Colon (tissue), 2 donors: ENCODE results near the gene GAGE12J.
A peak's percentile ranks its signal among the peaks of the same experiment; 100 is the strongest.
"Not testable (repeated sequence)": the region's sequence is repeated elsewhere in the genome, so short reads cannot be mapped to it uniquely, and the experiment has no call there.

ENCODE experiments used
- FAIRE-seq: peaks from 2 replicates; lab custom pipeline; 2012; peaks lifted over from hg19 to GRCh38; lab: Jason Lieb, UNC
- donor health status: control.
- donor health status: control.

Gene GAGE12J, protein sequence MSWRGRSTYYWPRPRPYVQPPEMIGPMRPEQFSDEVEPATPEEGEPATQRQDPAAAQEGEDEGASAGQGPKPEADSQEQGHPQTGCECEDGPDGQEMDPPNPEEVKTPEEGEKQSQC

DNA sequence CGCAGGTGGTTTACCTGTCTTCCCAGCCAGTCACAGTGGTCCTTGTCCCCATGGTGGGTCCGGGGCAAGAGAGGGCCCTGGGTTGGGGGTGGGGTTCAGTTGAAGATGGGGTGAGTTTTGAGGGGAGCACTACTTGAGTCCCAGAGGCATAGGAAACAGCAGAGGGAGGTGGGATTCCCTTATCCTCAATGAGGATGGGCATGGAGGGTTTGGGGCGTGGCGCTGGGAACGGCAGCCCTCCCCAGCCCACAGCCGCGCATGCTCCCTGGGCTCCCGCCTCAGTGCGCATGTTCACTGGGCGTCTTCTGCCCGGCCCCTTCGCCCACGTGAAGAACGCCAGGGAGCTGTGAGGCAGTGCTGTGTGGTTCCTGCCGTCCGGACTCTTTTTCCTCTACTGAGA is at the start of gene GAGE12J:
Gene GAGE12J, plus strand, starts transcription at position 301 of the 400 bp plus-strand sequence. CDS start 1,157 bp downstream, outside the sequence.
- FAIRE-seq: not testable (repeated sequence)

DNA sequence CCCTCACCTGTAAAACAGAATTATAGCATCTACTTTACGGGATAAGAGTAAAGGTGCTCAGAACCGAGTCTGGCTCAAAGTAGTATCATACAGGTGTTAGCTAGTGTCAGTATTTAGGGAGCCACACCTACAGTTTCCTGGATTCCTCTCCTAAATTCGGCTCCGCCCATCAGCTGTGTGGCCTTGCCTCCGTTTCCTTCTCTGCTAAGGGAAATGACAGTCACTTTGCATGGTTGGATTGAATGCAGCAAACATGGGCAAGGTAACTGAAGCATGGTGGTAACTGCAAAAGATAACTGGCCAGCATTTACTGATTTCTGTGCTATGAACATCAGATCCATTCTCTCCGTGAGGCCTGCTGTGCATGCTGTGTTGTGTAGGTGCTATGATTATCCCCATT is 49.4 kb upstream of the GAGE12J start:
- FAIRE-seq: no peak

DNA sequence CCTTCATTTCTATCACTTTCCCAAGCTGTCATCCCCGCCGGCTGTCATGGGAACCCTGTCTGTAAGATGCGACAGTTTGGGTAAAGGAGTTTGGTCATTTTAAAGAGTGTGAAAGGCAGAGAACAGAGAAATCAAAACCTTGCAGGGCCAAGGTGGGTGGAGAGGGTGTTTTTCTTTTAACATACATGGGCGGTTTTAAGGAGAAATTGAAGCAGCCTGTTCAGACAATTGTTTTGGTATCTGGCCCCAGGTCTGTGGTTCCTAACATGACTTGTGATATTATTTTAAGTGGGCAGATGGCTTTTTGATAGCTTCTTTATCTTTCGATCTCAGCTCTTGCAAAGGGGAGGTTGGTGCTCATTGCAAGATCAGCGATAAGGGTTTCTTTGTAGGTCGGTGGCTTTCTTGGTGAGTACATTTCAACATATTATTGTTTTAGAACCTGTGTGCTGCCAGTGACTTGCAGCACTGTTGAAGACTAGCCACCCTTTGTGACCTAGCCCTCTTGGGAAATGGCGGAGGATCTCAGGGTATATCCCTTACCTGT is 48.6 kb upstream of the GAGE12J start:
- no peak for FAIRE-seq

DNA sequence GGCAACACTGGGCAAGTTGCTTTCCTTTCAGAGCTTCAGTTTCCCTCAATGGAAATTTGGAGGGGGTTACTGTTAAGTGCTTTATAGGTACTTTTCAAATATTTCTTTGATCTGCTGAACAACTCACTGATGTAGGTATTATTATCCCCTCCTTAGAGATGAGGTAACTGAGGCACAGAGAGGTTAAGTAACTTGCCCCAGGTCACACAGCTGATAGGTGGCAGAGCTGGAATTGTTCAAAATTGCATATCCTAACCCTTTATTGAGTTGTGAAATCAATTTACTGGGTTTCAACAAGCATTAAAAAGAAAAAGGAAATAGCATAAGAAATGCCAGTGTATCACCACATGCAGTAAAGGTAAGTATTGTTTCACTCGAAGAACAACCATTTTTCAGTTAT is 45.6 kb upstream of the GAGE12J start:
- FAIRE-seq: no peak

DNA sequence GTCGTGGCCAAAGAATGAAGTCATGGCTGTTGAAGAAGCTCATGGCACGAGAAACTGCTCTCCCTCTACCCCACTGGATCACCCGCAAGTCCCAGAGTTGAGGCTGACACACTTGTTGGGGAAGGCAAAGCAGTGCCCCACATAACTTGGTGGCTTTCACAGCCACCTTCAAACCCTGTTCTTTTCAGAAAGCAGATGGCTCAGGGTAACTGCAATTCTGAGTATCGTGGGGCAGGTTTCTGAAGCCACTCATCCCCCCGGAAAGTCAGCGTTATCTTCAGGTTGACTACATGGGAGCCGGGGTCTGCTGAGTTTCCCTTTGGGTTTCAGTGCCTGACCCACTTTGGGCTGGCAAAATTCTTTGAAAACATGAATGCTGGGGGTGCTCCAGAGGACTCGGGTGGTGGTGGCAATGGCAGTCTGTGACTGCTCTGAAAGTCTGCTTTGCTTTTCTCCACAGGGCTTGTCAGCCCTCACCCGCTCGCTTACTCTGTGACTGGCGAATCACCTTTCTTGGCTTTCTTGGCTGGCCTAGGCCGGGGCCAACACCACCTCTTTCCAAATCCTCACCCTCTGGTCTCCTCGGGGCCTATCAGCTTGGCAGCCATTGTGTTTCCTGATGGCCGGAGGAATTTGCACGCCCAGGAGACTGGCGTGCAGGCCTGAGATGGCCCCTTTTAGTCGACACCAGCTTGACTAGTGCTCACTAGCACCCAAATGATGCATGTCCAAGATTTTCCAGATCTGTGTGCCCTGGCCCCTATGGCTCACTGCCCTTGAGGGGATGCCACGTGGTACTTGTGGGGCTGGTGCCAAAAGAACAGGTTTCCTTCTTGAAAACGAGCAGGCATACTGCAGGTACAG is 44.9 kb upstream of the GAGE12J start:
- no peak for FAIRE-seq

DNA sequence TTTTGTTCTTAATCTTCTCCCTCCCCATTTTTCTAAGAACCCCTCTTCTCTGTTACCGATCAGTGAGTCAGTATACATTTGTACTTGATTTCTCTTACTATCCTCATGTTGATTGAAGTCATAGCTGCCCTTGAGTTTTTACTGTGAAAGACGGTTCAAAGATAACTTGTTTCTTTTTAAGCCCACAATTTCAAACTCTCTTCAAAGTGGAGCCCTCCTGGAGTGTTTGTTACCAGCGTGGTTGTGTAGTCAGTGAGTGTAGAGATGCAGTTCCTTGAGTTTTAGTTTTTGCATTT is 44.4 kb upstream of the GAGE12J start:
- no peak for FAIRE-seq

DNA sequence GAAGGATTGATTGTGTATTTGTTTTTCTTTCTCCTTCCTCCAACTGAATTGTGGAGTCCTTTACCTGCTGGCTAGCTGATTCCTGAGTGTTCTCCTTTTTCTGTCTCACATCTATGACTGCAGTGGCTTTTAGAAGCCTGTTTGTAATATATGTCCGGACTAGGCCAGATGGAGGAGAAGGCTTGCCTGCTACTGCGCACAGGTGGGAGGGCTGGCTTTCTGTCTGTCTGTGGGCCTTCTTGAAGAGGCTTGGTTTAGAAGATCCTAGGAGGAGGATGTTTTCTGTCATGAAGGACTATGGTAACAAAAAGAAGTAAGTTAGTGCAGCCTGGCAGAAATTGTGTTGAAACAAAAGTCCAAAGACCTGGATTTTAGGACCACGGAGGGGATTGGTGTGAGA is 43.8 kb upstream of the GAGE12J start:
- no peak for FAIRE-seq

DNA sequence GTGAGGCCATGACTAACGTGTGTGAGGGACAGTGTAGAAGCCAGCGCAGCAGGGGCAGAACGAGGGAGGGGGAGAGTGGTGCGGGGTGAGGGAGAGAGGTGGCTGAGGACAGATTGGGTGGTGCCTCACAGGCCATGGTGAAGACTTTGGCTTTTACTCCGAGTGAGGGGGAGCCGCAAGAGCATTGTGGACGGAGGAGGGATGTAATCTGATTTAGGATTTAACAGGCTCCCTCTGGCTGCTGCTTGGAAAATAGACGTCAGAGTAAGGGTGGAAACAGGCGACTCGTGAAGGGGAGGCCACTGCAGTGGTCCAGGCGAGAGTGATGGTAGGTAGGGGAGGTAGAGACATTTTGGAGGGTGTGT is 39.2 kb upstream of the GAGE12J start:
- FAIRE-seq: no peak

DNA sequence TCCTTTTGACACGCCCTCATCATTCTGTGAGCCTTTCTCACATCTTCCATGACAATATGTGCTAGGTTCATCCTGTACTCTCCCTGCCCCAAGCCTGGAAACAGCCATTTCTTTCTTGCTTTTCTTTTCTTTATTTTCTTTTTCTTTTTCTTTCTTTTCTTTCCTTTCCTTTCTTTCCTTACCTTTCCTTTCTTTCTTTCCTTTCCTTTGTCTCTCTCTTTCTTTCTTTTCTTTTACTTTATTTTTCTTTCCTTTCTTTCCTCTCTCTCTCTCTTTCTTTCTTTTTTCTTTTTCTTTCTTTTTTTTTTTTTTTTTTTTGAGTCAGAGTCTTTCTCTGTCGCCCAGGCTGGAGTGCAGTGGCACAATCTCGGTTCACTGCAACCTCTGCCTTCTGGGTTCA is 37.6 kb upstream of the GAGE12J start:
- peak; percentile 73 for FAIRE-seq

DNA sequence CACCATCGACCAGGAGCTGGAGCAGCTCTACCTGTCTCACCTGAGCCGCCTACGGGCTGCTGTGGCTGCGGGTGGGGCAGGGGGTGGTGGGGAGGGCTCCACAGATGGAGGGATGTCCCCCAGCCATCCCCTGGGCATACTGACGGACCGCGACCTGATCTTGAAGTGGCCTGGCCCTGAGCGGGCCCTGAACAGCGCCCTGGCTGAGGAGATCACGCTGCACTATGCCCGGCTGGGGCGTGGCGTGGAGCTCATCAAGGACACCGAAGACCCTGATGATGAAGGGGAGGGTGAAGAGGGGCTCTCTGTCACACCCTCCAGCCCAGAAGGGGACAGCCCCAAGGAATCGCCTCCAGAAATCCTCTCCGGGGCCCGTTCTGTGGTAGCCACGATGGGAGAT is 35.7 kb upstream of the GAGE12J start:
- FAIRE-seq: no peak

DNA sequence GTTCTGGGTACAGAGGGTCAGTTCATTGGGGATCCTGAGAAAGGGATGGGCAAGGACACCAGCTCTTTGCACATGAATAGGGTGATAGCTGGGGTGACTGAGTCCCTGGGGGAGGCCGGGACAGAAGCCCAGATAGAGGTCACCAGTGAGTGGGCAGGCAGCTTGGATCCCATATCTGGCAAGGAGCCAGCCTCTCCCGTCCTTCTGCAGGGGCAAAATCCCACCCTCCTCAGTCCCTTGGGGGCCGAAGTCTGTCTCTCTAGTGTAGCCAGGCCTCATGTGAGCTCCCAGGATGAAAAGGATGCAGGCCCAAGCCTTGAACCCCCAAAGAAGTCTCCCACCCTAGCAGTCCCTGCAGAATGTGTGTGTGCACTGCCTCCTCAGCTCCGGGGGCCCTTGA is 35.3 kb upstream of the GAGE12J start:
- no peak for FAIRE-seq

DNA sequence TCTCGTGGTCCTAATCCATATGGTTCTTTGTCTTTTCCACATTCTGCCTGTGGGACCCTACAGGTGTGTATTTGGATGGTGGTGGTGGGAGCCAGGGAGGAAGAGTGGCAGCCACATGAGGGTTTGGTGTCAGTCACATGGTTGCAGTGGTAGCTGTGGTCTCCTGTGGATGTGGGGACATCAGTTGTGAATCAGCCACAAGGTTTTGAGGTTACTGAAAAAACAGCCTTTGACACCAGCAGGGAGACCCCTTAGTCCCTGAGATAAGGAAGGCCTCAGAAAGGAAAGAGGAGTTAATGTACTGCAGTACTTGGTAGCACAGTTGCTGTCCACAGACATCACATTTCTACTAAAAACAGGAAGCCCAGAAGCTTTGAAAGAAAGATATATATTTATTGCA is 34.2 kb upstream of the GAGE12J start:
- no peak for FAIRE-seq

DNA sequence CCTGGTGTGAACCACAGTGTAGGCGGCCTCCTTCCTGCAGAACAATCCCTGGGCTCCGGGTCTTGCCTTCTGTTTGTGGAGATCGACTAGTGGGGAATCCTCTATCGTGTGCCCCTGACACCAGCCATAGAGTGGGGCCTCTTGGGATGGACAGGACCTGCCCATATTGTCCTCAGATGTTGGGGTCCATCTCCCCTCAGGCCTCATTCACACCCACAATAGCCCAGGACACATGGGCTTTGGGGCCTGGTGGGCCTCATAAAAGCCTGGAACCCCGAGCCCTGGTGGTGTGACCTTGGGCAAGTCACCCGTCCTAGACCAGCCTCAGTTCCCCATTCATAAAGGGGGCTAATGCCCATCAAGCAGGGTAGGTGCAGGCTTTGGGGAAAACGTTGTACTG is 31.6 kb upstream of the GAGE12J start:
- FAIRE-seq: no peak

DNA sequence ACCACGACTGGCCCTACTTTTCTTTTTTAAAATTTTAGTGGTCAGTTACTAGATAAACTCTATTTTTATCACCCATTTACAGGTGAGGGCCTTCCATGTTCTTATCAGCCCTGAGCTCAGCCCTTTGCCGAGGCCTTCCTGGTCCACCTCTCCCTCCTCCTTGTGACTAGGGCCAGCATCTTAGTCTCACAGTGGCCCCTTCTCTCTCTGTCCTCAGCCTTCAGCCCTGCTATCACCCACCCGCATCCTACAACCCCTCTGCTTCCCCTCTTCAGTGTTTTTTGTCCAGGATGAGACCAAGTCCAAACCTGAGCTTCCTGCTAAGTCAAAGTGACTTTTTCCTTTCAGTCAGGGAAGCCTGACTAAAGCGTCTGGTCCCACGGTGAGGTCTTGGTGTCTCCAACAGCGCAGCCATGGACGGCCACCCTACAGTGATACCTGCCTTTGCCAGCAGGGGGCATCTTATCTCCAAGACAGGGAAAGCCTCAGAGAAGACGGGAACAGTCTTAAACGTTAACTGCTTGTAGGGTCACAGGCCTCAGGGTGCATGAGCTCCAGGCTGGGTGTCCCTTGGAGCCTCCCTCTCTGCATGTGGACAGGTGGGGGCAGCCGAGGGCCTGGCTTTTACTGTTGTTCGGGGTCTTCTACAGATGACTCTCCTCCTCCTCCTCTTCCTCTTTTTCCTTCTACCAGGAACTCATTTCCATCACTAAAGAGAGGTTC is 30.1 kb upstream of the GAGE12J start:
- FAIRE-seq: no peak

DNA sequence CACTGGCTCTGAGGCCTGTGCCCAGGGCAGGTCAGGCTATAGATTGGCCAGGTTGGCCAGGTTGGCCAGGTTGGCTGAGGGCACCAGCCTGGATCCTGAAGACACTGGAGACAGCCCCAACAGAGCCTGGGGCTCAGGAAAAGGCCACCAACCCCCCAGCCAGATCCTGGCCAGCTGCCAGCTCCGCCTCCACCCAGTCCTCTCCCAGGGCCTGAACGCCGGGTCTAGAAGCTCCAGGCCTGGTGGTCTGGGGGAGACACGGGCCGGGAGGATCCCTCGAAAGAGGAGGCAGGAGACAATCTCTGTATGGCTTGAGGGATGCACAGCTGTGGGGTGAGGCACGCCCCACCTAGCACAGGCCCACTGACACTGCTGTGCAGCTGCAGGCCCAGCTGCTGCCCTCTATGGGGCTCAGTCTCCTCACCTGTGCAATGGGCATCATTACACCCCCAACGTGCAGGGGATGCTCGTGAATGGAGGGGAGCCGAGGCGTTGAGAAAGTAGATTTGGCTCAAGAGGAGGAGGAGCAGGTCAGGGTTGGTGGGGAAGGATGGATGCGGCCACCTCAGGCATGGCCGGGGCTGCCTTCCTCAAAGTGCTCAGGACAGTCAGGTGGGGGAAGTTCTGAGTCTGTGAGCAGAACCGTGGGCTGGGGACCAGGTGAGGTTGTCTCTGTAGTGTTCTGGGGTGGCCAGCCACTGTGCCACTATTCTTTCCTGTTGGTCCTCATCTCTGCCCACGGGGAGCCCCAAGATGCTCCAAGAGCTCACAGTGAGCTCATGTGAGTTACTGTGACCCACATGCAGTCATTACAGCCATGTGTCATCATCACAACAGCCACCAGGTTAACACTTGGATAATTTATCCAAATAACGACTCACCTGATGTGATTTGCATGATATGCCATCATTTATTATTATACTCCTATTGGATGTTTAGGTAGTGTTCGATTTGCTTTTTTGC is 29.2 kb upstream of the GAGE12J start:
- FAIRE-seq: no peak

DNA sequence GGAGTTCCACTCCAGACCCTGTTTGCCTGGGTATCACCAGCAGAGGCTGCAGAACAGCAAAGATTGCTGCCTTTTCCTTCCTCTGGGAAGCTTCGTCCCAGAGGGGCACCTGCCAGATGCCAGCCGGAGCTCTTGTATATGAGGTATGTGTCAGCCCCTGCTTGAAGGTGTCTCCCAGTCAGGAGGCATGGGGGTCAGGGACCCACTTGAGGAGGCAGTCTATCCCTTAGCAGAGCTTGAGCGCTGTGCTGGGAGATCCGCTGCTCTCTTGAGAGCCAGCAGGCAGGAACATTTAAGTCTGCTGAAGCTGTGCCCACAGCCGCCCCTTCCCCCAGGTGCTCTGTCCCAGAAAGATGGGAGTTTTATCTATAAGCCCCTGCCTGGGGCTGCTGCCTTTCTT is 22.5 kb upstream of the GAGE12J start:
- not testable (repeated sequence) for FAIRE-seq

DNA sequence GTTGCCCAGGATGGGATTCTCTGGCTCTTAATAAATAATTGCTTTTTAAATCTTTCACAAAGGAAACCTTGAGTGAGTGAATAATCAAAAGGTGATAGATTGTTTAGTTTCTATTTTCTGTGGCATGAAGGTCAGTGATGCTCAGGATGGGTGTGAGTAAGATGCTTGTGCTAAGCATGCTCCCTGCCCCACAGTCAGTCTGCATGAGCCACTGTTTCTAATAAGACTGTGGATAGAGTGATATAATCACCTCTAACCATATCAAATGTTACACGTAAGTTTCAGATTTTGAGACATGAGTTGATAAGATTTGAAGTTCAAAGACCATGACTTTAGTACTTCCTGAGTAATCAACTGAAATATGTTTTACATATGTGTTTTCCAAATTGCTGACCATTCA is 21.1 kb upstream of the GAGE12J start:
- no peak for FAIRE-seq

DNA sequence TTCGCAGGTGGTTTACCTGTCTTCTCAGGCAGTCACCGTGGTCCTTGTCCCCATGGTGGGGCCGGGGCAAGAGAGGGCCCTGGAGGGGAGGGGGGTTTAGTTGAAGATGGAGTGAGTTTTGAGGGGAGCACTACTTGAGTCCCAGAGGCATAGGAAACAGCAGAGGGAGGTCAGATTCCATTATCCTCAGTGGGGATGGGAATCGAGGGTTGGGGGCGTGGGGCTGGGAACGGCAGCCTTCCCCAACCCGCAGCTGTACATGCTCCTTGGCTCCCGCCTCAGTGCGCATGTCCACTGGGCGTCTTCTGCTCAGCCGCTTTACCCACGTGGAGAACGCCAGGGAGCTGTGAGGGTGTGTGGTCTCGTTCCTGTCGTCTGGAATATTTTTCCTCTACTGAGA is 18.5 kb upstream of the GAGE12J start, which contains the start of gene GAGE10:
Gene GAGE10, plus strand, starts transcription at position 301 of the 400 bp plus-strand sequence. CDS start 1,214 bp downstream, outside the sequence.
- no peak for FAIRE-seq

DNA sequence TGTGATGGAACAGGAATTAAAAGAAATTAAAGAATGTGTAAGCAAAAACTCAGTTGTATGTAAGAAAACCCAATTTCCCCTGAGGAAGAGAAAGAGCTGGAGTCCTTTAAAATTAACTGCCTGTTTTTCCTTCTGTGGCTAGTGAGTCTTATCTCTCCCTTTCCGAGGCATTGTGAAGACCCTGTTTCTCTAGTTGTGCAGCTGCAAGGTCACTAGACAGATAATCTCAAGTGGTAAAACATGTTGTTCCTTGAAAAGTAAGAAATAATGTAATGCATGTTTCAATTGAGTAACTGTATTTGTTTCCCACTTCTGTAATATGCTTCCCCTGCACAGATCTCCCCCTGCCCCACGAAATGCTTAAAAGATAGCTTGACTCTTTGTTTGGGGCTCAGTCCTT is 14.1 kb upstream of the GAGE12J start:
- FAIRE-seq: not testable (repeated sequence)

DNA sequence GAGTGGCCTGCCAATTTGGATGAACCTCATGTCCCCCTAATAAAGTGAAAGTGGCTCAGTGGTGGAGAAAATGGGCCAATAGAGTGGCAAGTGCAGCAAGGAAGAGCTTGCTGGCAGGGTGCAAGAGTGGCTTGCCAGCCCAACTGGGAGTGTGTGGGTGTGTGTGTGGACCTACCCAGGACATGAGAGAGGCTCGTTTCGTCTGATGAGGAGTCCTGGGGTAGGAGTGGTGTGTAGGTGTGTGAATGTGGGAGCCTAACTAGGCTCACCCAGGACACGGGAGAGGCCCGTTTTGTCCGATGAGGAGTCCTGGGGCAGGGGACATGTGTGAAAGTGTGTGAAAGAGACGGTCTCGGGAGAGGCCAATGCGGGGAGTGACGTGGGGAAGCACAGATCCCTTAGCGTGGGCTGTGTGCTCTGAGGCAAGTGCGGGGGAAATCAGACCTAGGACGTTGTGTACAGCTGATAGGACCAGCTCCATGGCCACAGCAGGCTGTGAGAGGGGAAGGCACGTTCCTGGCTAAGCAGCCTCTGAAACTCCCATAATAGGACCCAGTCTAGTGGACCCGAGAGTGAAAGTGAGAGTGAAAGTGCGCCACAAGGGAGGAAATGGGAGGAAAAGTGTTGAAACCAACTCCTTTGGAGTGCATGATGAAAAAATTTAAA is 13.1 kb upstream of the GAGE12J start:
- no peak for FAIRE-seq

DNA sequence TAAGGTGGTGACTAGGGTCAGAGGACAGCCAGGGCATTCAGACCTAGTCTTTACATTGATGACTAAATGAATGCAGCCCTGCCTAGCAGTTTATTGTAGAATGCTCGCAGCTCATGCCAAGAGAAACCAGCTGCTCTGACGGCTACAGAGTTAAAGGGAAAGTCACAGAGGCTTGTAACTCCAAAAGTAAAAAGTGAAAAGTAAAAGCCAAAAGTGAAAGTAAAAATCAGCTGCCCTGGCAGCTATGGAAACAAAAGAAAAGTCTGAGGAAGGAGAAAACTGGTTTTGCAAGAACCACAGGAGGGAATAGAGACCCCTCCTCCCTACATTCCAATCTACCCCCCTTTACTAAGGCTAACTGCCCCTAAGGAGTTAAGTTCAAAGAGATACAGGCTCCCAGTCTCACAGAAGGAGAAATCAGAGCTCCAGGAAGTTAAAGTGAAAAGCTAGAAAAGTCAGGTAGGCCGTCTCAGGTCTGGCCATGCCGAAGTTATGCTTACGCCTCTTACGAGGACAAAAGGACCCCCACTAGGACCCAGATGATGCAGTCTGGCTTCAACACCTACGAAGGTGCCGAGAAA is 12.3 kb upstream of the GAGE12J start:
- peak; percentile 77 for FAIRE-seq
